GM20000 (cell line): ENCODE data around the gene IL6R.
A peak's percentile ranks its signal among the peaks of the same experiment; 100 is the strongest.

ENCODE experiments used
- DNase-seq: peaks from one replicate; pipeline ENCODE4 v3.0.0; 2012; ENCODE audit warnings: low spot score
- TF ChIP-seq, protein P1 (sequence below): IDR thresholded peaks from 2 replicates; pipeline ENCODE4 v1.5.1; 2012; ENCODE audit warnings: mild to moderate bottlenecking, control low read depth; ENCODE audit errors: extremely low read depth, missing control alignments

Gene IL6R

GRCh38 chr1:154407198-154408091, 2.3 kb downstream of the IL6R start:
- DNase-seq = peak; percentile 68
- TF ChIP-seq, protein P1, sequence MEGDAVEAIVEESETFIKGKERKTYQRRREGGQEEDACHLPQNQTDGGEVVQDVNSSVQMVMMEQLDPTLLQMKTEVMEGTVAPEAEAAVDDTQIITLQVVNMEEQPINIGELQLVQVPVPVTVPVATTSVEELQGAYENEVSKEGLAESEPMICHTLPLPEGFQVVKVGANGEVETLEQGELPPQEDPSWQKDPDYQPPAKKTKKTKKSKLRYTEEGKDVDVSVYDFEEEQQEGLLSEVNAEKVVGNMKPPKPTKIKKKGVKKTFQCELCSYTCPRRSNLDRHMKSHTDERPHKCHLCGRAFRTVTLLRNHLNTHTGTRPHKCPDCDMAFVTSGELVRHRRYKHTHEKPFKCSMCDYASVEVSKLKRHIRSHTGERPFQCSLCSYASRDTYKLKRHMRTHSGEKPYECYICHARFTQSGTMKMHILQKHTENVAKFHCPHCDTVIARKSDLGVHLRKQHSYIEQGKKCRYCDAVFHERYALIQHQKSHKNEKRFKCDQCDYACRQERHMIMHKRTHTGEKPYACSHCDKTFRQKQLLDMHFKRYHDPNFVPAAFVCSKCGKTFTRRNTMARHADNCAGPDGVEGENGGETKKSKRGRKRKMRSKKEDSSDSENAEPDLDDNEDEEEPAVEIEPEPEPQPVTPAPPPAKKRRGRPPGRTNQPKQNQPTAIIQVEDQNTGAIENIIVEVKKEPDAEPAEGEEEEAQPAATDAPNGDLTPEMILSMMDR = no peak

DNA sequence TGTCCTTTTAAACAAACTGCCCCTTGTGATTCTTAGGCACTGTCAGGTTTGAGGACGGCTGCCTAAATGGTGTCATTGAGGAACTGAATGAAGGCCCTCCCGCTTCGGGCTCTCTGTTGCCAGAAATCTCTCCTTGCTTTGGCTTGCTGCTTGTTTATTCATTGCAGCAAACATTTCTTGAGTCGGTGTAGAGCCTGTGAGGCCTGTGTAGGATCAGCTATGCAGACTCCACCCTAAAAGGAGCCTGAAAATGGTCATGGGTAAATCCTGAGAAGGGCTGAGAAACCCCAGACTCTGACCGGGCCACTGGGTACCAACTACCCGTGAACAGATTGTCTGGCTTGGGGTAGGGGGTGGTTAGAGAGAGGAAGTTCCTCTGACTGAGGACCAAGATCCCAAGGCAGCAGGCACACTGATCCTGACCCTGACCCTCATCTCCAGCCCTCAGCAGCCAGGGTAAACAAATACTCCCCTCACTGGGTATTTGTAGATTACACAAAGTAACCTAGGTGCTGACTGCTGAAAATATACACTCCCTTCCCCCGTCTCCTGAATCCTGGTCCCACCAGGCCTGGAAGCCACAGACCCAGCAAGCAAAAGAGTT, 3.1 kb downstream of the IL6R start:
- TF ChIP-seq, protein P1 = no peak
- DNase-seq = no peak

DNA sequence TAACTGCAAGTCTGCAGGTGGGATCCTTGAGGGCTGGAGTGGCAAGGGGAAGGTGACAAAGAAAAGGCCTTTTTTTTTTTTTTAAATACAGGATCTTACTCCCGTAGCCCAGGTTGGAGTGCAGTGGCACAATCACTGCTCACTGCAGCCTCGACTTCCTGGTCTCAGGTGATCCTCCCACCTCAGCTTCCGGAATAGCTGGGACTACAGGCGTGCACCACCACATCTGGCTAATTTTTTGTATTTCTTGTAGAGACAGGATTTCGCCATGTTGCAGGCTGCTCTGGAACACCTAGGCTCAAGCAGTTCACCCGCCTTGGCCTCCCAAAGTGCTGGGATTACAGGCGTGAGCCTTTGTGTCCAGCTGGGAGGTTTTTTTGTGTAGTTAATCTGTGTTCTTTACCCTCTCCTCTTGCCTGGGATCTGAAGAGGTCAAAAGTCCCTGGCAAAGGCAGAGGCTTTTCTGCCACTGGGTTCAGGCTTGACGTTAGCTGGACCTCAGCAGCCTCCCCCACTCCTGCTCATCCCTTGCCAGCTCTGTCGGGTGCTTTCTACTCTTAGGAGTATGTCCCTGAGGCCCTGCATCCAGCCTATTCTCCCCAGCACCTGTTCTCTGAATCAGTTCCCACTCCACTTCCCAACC, 5.2 kb downstream of the IL6R start:
- TF ChIP-seq, protein P1 = no peak
- DNase-seq = no peak

DNA sequence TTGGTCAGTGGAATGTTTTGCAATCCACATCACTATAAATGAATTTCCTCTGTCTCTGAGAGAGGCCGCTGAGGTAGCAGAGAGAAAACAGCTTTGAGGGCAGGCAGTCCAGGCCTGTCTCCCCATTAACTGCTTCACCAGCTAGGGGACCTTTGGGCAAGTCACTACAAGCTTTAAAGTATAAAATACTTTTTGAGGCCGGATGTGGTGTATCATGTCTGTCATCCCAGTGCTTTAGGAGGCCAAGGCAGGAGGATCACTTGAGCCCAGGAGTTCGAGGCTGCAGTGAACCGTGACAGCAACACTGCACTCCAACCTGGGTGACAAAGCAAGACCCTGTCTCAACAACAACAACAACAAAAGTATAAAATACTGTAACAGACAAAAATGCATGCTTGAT, 6.4 kb downstream of the IL6R start:
- no peak for DNase-seq
- TF ChIP-seq, protein P1 = no peak

- no peak for DNase-seq
- TF ChIP-seq, protein P1 = no peak
Observed at GRCh38 chr1:154413177-154413783, 8.1 kb downstream of the IL6R start.

DNA sequence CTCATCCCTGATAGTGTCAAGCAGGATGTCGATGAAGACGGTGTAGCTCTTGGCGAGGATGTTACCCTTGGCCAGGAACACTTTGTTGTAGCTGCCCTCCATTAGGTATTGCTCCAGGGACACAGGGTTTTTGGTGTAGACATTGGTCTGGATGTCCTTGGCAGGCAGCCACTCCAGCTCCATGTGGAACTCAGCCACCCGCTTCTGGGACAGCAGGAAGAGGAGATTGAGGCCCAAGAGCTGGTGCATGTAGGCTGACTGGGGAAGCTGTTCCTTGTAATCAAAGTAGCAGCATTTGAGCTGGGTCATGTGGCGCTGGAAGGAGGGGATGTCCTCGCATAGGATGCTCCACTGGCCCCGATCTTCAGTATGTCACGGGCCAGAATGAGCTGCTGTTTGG, 9.5 kb downstream of the IL6R start:
- TF ChIP-seq, protein P1 = no peak
- DNase-seq = no peak
